ENCODE measurements around the gene RPS26. TPM values are rescaled to one million over a fixed set of nuclear protein-coding genes. Genes with fewer than 3 reads are reported as not detected.

Gene RPS26
- total RNA-seq, 2 experiments from 2014 or later, result 25.2 to 27.2 TPM

GRCh38 chr12:56087220-56087619 lies 45.5 kb downstream of the RPS26 start:
- Mint-ChIP-seq H3K27ac (no peak overlapping the region), H3K36me3 (ENCODE audit: low read depth) (no peaks in the 10 kb centered on the region), H3K4me3 (no peak overlapping the region), H3K9me3 (ENCODE audit: insufficient read depth) (no peaks in the 10 kb centered on the region), H3K27me3 (ENCODE audit: low read depth) (peaks cover 9% of the 10 kb centered on the region), H3K4me1 (ENCODE audit: low read depth) (peaks cover 19% of the 10 kb centered on the region)
- DNase-seq, result no peak
- POLR2A ChIA-PET, result no interaction called here
- ATAC-seq, result no peak
- CTCF ChIA-PET, result no interaction called here

Other genes starting within 250 kb of the RPS26 start
- gene SARNP, start 224.2 kb upstream of the RPS26 start, total RNA-seq, result 10 to 100 TPM; 91.1 to 94.8 TPM
- 10 to 100 TPM; 55.2 to 57.9 TPM for gene ORMDL2, start 223.9 kb upstream of the RPS26 start, total RNA-seq
- gene DNAJC14, start 212.3 kb upstream of the RPS26 start, total RNA-seq, result 10 to 100 TPM; 31.1 to 34.9 TPM
- not detected for gene MMP19, start 199.0 kb upstream of the RPS26 start, total RNA-seq
- 10 to 100 TPM; 51.6 to 52.2 TPM for gene PYM1, start 114.0 kb upstream of the RPS26 start, total RNA-seq
- gene DGKA, start 110.8 kb upstream of the RPS26 start, total RNA-seq, result 100 to 1,000 TPM; 541 to 575 TPM
- gene PMEL, start 75.9 kb upstream of the RPS26 start, total RNA-seq, result under 1 TPM; 0.10 to 0.55 TPM
- gene CDK2, start 75.1 kb upstream of the RPS26 start, total RNA-seq, result 100 to 1,000 TPM; 128 to 130 TPM
- gene RAB5B, start 67.8 kb upstream of the RPS26 start, total RNA-seq, result 10 to 100 TPM; 51.9 to 52.9 TPM
- gene SUOX, start 44.6 kb upstream of the RPS26 start, total RNA-seq, result 1 to 10 TPM; 5.8 to 6.8 TPM
- 10 to 100 TPM; 19.9 to 20.7 TPM for gene IKZF4, start 20.9 kb upstream of the RPS26 start, total RNA-seq
- 1 to 10 TPM; 5.4 to 5.9 TPM for gene ERBB3, start 38.2 kb downstream of the RPS26 start, total RNA-seq
- gene PA2G4, start 62.6 kb downstream of the RPS26 start, total RNA-seq, result 100 to 1,000 TPM; 316 to 323 TPM
- gene RPL41, start 74.7 kb downstream of the RPS26 start, total RNA-seq, result 1,000 to 10,000 TPM; 3,845 to 4,046 TPM
- 10 to 100 TPM in 1 of 2 experiments, 1 to 10 TPM in 1; 9.1 to 10.6 TPM for gene ZC3H10, start 76.3 kb downstream of the RPS26 start, total RNA-seq
- 100 to 1,000 TPM; 317 to 333 TPM for gene ESYT1, start 86.3 kb downstream of the RPS26 start, total RNA-seq
- 10 to 100 TPM; 60.0 to 60.7 TPM for gene MYL6B, start 110.7 kb downstream of the RPS26 start, total RNA-seq
- 1,000 to 10,000 TPM; 1,527 to 1,542 TPM for gene MYL6, start 116.4 kb downstream of the RPS26 start, total RNA-seq
- gene SMARCC2, start 147.6 kb downstream of the RPS26 start, total RNA-seq, result 100 to 1,000 TPM; 144 to 154 TPM
- 10 to 100 TPM; 27.9 to 32.9 TPM for gene RNF41, start 180.0 kb downstream of the RPS26 start, total RNA-seq
- gene NABP2, start 182.4 kb downstream of the RPS26 start, total RNA-seq, result 10 to 100 TPM; 64.3 to 69.5 TPM
- gene SLC39A5, start 188.1 kb downstream of the RPS26 start, total RNA-seq, result under 1 TPM in 1 of 2 experiments, not detected in 1; 0.52 TPM
- 10 to 100 TPM; 54.5 to 55.0 TPM for gene ANKRD52, start 216.5 kb downstream of the RPS26 start, total RNA-seq
- gene COQ10A, start 225.0 kb downstream of the RPS26 start, total RNA-seq, result 10 to 100 TPM; 19.6 to 19.7 TPM